Transverse colon (tissue), 4 donors: ENCODE data around the gene OR10G4. TPM values are rescaled to one million over a fixed set of nuclear protein-coding genes. Genes with fewer than 3 reads are reported as not detected.

ENCODE experiments used
- DNase-seq: peaks from one replicate; pipeline ENCODE4 v3.0.0-alpha.2; 2019
- H3K27ac ChIP-seq, 4 donors: fragments of 200-600 bp; sonication (generic); 2 replicates each; pipeline ENCODE4 v1.5.1; 2016 to 2018; ENCODE audit warnings: inconsistent platforms in 4 of 4
- H3K27me3 ChIP-seq: fragments of 200-600 bp; sonication (generic); 2 replicates; pipeline ENCODE4 v1.5.1; 2017; ENCODE audit warnings: inconsistent platforms
- H3K36me3 ChIP-seq, 4 donors: fragments of 200-600 bp; sonication (generic); 2 replicates each; pipeline ENCODE4 v1.5.1; 2017 to 2019; ENCODE audit warnings: inconsistent platforms in 4 of 4
- H3K4me1 ChIP-seq, 4 donors: fragments of 200-600 bp; sonication (generic); 2 replicates each; pipeline ENCODE4 v1.5.1; 2017 to 2020; ENCODE audit warnings: inconsistent platforms in 4 of 4
- H3K4me3 ChIP-seq, 4 donors: fragments of 200-600 bp; sonication (generic); 1 replicate in 1 of 4; 2 replicates in 3 of 4; pipeline versions ENCODE4 v1.5.1 to v1.6.1; 2017 to 2019; ENCODE audit warnings: inconsistent platforms in 4 of 4
- H3K9me3 ChIP-seq, 2 donors: fragments of 200-600 bp; sonication (generic); 2 replicates each; pipeline ENCODE4 v1.5.1; 2017 to 2019; ENCODE audit warnings: inconsistent platforms in 2 of 2
- EP300 ChIP-seq: sonication (generic); formaldehyde crosslinking; IDR thresholded peaks from one replicate; pipeline ENCODE4 v1.6.1; 2017; ENCODE audit warnings: antibody characterized with exemption, low read depth
- POLR2A ChIP-seq: fragments of 450-650 bp; IDR thresholded peaks from one replicate; pipeline ENCODE4 v1.6.1; 2016; ENCODE audit warnings: antibody characterized with exemption, mild to moderate bottlenecking, moderate library complexity
- POLR2AphosphoS5 ChIP-seq, 3 donors: sonication (generic); formaldehyde crosslinking; IDR thresholded peaks; one replicate each; pipeline ENCODE4 v1.6.1; 2016; ENCODE audit warnings: antibody characterized with exemption in 3 of 3
- WGBS, 2 donors: methylation state at CpG; one replicate each; pipeline ENCODE4 v1.1.5; 2018; ENCODE audit warnings: low coverage in 1 of 2; 5-methylcytosine and 5-hydroxymethylcytosine counted together
- in situ Hi-C, 4 donors: fragments of 200-750 bp; cut with MboI; loops; one replicate each; pipeline versions ENCODE4 v1.15.0 to v1.15.1; 2017; ENCODE audit warnings: low sequenced_read_pairs in 3 of 4, low pct_ligation_motif_present in 1 of 4, low pct_unique_long_range_greater_than_20kb in 1 of 4
- intact Hi-C: fragments of 100-400 bp; cut with DNase I; formaldehyde crosslinking; loops from one replicate; pipeline ENCODE4 v1.15.1; 2023; ENCODE audit warnings: low total_unique reads
- total RNA-seq, 4 donors: library from RNA; depleted of rRNA; stranded (reverse); fragments of >200 nt; gene quantifications; one replicate each; pipeline ENCODE4 v1.1.0, GENCODE V29; 2016
- TF ChIP-seq, protein P1 (sequence below), 5 experiments: fragments of 200-600 bp in 3 of 5; fragments of 450-650 bp in 2 of 5; sonication (generic) in 3 of 5; IDR thresholded peaks; 1 replicate in 2 of 5; 2 replicates in 3 of 5; pipeline ENCODE4 v1.5.1; 2016 to 2017; ENCODE audit warnings: antibody characterized with exemption in 5 of 5, inconsistent platforms in 3 of 5, mild to moderate bottlenecking in 2 of 5, moderate library complexity in 1 of 5

The OR10G4 gene
- total RNA-seq, 4 donors from 2014 or later, result 0.27 to 1.2 TPM; not detected in 2

DNA sequence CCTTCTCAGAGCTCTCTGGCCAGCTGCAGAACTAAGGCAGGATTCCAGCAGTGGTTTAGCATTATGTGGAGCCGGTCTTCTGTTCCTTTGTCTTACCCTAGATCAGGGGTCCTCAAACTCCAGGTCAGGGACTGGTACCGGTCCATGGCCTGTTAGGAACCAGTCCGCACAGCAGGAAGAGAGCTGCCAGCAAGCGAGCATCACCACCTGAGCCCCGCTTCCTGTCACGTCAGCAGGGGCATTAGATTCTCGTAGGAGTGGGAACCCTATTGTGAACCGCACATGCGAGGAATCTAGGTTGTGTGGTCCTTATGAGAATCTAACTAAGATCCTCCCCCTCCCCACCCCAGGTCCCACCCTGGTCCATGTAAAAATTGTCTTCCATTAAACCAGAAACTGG is 26.8 kb downstream of the OR10G4 start:
- Histone ChIP-seq H3K9me3 (no peaks in the 10 kb centered on the region), H3K4me3 (no peak overlapping the region), H3K27me3 (no peaks in the 10 kb centered on the region), H3K36me3 (no peaks in the 10 kb centered on the region), H3K4me1 (no peaks in the 10 kb centered on the region), H3K27ac (no peak overlapping the region)
- DNase-seq, result no peak
- in situ Hi-C loops (no loop called here), intact Hi-C loops (no loop called here)
- 80 to 91% methylated on average over 2 to 9 of the region's 9 CpGs for WGBS, 2 donors
- TF ChIP-seq POLR2A, result no peak
- no peak for TF ChIP-seq POLR2AphosphoS5 (IDR thresholded peaks at IDR 0.05)
- TF ChIP-seq EP300, result no peak
- TF ChIP-seq, protein P1, sequence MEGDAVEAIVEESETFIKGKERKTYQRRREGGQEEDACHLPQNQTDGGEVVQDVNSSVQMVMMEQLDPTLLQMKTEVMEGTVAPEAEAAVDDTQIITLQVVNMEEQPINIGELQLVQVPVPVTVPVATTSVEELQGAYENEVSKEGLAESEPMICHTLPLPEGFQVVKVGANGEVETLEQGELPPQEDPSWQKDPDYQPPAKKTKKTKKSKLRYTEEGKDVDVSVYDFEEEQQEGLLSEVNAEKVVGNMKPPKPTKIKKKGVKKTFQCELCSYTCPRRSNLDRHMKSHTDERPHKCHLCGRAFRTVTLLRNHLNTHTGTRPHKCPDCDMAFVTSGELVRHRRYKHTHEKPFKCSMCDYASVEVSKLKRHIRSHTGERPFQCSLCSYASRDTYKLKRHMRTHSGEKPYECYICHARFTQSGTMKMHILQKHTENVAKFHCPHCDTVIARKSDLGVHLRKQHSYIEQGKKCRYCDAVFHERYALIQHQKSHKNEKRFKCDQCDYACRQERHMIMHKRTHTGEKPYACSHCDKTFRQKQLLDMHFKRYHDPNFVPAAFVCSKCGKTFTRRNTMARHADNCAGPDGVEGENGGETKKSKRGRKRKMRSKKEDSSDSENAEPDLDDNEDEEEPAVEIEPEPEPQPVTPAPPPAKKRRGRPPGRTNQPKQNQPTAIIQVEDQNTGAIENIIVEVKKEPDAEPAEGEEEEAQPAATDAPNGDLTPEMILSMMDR (IDR thresholded peaks at IDR 0.05), result no peak

DNA sequence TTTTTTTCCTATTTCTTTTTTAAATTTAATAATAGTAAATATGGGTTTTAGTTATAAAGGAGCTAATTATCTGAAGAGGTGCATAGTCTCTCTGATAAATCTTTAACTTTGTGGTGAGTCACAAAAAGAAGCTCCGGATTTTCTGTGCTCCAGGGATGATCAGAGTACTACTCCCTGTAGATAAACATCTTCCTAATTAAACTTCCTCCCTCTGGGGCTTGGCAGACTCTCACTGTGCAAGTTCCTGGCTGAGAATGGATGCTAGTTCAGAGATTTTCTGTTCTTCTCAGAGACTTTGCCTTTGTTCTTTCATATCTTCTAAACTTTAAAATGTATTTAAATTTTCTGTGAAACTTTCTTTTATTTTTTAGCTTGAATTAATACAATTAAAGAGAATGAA is 28.5 kb downstream of the OR10G4 start, which contains the start of gene OR10G7:
Gene OR10G7, minus strand, starts transcription at position 72 of the 400 bp plus-strand sequence. CDS start 2,324 bp downstream, outside the sequence.
- Histone ChIP-seq H3K9me3 (no peaks in the 10 kb centered on the region), H3K36me3 (no peaks in the 10 kb centered on the region), H3K4me1 (no peaks in the 10 kb centered on the region), H3K27me3 (no peaks in the 10 kb centered on the region), H3K4me3 (no peak within 1 kb of the TSS), H3K27ac (no peak within 1 kb of the TSS)
- intact Hi-C loops (no loop called here), in situ Hi-C loops (no loop called here)
- DNase-seq, result no peak
- WGBS, 2 donors, result 0 to 9% methylated on average over 1 of the region's 1 CpG
- TF ChIP-seq POLR2AphosphoS5 (IDR thresholded peaks at IDR 0.05) (no peak), EP300 (no peak), POLR2A (no peak)
- TF ChIP-seq, protein P1 (IDR thresholded peaks at IDR 0.05), result no peak

DNA sequence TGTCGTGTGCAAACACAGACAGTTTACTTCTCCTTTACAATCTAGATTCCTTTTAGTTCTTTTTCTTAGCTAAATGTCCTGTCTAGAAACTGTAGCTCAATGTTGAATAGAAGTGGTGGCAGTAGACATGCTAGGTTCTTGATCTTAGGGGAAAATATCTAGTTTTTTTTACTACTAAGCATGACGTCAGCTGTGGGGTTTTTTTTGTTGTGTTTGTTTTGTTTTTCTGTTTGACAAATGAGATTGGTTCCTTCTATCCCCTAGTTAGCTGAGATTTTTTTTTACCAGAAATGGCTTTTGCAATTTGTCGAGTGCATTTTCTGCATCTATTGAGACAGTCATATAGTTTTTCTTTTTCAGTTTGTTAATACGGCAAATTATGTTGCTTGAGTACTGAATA is 30.6 kb downstream of the OR10G4 start:
- Histone ChIP-seq H3K36me3 (no peaks in the 10 kb centered on the region), H3K9me3 (no peaks in the 10 kb centered on the region), H3K4me1 (no peaks in the 10 kb centered on the region), H3K27me3 (no peaks in the 10 kb centered on the region), H3K27ac (no peak overlapping the region), H3K4me3 (no peak overlapping the region)
- DNase-seq, result no peak
- 74 to 87% methylated on average over 4 of the region's 4 CpGs for WGBS, 2 donors
- intact Hi-C loops (no loop called here), in situ Hi-C loops (no loop called here)
- TF ChIP-seq EP300, result no peak
- TF ChIP-seq, protein P1 (IDR thresholded peaks at IDR 0.05), result no peak
- no peak for TF ChIP-seq POLR2A
- no peak for TF ChIP-seq POLR2AphosphoS5 (IDR thresholded peaks at IDR 0.05)

DNA sequence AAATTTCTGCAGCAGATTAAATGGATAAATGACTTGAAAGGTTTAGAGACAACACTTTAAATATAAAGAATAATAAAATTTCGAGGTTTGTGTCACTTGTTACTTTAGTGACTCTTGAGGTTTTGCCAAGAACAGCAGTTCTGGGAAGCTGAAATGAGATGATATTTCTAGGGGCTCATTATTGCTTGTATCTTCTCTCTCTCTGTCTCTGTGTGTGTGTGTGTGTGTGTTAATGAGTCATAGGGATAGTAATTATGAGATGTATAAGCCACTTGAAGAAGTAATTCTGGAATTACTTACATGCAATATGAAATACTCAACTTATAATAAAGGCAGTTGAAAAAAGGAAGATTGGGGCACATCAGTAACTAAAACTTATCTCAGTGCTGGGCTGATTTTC is 38.0 kb downstream of the OR10G4 start:
- Histone ChIP-seq H3K4me3 (no peak overlapping the region), H3K9me3 (no peaks in the 10 kb centered on the region), H3K27me3 (no peaks in the 10 kb centered on the region), H3K27ac (no peak overlapping the region), H3K36me3 (no peaks in the 10 kb centered on the region), H3K4me1 (no peaks in the 10 kb centered on the region)
- TF ChIP-seq EP300, result no peak
- TF ChIP-seq, protein P1 (IDR thresholded peaks at IDR 0.05), result no peak
- no peak for TF ChIP-seq POLR2A
- TF ChIP-seq POLR2AphosphoS5 (IDR thresholded peaks at IDR 0.05), result no peak
- intact Hi-C loops, result no loop called here
- DNase-seq, result no peak
- 33 to 50% methylated on average over 1 of the region's 1 CpG for WGBS, 2 donors
- in situ Hi-C loops, result loop anchor here in 3 of 4 donors (25.0 kb wide), 1 partner anchor 537 kb away; no protein-coding TSS in a partner anchor
